Measurements from ENCODE around the gene DHRSX.
"Not testable (repeated sequence)": the region's sequence is repeated elsewhere in the genome, so short reads cannot be mapped to it uniquely, and the experiment has no call there.

DHRSX gene

DNA sequence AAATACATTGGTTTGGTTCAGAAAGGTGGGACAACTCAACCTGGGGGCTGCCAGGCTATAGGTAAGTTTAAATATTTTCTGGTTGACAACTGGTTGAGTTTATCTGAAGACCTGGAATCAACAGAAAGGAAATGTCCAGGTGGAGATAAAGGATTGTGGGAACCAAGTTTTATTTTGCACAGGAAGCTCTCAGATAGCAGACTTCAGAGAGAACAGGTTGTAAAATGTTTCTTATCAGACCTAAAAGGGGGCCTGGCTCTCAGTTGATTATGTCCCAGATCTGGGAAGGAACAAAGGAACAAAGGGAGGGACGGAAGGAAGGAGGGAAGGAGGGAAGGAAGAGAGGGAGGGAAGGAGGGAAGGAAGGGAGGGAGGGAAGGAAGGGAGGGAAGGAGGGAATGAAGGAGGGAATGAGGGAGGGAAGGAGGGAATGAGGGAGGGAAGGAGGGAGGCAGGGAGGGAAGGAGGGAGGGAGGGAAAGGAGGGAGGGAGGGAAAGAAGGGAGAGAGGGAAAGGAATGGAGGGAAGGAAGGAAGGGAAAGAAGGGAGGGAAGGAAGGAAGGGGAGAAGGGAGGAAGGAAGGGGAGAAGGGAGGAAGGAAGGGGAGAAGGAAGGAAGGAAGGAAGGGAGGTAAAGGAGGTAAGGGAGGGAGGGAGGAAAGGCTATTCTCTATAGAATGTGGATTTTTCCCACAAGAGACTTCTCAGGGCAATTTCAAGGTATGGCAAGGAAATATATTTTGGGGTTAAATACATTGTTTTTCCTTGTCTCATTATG lies 186.7 kb downstream of the DHRSX start:
- TF ChIP-seq TOX (CRISPR knock-in tag; IDR thresholded peaks at IDR 0.05; ENCODE audit: borderline replicate concordance) = no peak
- ATAC-seq = no peak

DNA sequence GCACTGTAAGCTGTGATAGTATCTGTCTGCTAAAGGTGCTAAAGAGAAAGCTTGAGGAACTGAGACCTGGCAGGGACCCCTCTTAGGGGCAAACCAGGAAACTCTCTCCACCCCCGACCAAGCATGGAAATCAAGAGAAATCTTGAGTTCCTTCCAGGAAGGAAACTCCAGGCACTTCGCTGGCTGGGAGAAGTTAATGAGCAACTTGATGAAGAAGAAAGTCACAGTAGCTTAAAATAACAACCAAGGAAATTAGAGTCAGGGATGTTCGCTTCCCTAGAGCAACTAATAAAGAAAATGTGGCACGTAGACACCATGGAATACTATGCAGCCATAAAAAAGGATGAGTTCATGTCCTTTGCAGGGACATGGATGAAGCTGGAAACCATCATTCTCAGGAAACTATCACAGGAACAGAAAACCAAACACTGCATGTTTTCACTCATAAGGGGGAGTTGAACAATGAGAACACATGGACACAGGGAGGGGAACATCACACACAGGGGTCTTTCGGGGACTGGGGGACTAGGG lies 188.7 kb downstream of the DHRSX start:
- not testable (repeated sequence) for ATAC-seq

DNA sequence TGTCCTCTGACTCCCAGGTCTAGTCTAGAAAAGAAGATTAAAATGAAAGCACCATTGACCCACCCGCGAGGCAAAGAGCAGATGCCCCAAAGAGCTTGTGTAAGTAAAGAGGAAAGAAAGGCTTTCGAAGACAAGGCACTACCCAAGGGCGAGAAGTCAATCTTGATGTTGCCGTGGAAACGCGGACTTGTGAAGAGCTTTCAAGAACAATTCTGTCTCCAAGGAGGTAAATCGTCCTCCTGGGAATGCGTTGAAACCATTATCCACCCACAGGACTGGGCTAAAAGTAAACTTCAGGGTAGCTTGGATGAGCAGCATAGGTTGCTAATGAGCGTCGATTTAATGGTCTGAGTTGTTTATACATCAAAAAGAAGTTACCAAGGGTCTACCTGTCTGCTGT lies 189.3 kb downstream of the DHRSX start:
- no peak for TF ChIP-seq ZNF565 (CRISPR knock-in tag; conservative IDR thresholded peaks at IDR 0.05; ENCODE audit: low read depth)
- ATAC-seq = no peak

DNA sequence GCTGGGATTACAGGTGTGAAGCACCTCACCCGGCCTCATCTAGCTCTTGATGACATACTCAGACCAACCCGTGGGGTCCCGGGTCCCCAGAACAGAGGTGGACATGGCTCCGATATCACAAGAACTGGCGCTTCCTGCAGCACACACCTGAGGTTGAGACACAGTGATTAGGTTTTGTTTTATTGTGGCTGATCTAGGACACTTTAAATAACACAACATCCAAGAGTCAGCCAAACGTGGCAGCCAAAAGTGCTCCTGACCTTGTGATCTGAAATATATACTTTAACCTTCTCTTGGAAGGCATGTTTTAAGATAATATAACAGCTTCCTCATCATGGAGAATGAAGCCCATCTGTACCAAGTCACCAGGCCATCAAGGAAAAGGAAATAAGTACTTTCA lies 198.9 kb downstream of the DHRSX start:
- no peak for TF ChIP-seq ARNTL (CRISPR knock-in tag; IDR thresholded peaks at IDR 0.05; ENCODE audit: borderline replicate concordance, low read depth)
- TF ChIP-seq ZFP30 (CRISPR knock-in tag; IDR thresholded peaks at IDR 0.05) = no peak
- TF ChIP-seq RARB (CRISPR knock-in tag; IDR thresholded peaks at IDR 0.05) = no peak
- no peak for TF ChIP-seq ZNF565 (CRISPR knock-in tag; conservative IDR thresholded peaks at IDR 0.05; ENCODE audit: low read depth)
- ATAC-seq = no peak

DNA sequence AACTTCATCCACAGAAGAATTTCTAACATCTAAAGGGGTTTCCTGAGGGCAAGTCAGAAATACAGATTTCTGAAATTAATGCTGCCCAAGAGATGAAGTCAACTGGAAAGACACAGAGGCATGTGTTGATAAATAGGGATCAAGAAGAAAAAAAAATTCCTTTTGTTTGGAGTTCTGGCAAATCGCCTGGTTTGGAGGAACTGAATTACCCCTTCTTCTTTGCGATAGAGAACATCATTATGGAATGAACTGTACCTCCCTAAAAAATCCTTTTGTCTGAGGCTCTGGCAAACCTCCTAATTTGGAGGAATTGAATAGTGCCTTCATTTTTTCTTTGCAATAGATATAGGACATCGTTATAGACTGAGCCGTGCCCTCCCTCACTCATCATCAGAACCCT lies 200.9 kb downstream of the DHRSX start:
- no peak for ATAC-seq
- TF ChIP-seq, protein P1, sequence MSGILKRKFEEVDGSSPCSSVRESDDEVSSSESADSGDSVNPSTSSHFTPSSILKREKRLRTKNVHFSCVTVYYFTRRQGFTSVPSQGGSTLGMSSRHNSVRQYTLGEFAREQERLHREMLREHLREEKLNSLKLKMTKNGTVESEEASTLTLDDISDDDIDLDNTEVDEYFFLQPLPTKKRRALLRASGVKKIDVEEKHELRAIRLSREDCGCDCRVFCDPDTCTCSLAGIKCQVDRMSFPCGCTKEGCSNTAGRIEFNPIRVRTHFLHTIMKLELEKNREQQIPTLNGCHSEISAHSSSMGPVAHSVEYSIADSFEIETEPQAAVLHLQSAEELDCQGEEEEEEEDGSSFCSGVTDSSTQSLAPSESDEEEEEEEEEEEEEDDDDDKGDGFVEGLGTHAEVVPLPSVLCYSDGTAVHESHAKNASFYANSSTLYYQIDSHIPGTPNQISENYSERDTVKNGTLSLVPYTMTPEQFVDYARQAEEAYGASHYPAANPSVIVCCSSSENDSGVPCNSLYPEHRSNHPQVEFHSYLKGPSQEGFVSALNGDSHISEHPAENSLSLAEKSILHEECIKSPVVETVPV (CRISPR knock-in tag; IDR thresholded peaks at IDR 0.05) = no peak
- TF ChIP-seq CSDC2 (CRISPR knock-in tag; IDR thresholded peaks at IDR 0.05) (no peak), TCF4 (CRISPR knock-in tag; IDR thresholded peaks at IDR 0.05; ENCODE audit: borderline replicate concordance) (no peak), RARB (CRISPR knock-in tag; IDR thresholded peaks at IDR 0.05) (no peak), ZNF565 (CRISPR knock-in tag; conservative IDR thresholded peaks at IDR 0.05; ENCODE audit: low read depth) (no peak), ISL1 (CRISPR knock-in tag; IDR thresholded peaks at IDR 0.05) (no peak), ZFP30 (CRISPR knock-in tag; IDR thresholded peaks at IDR 0.05) (no peak), BACH2 (CRISPR knock-in tag; IDR thresholded peaks at IDR 0.05; ENCODE audit: borderline replicate concordance) (no peak)
- TF ChIP-seq, protein P2, sequence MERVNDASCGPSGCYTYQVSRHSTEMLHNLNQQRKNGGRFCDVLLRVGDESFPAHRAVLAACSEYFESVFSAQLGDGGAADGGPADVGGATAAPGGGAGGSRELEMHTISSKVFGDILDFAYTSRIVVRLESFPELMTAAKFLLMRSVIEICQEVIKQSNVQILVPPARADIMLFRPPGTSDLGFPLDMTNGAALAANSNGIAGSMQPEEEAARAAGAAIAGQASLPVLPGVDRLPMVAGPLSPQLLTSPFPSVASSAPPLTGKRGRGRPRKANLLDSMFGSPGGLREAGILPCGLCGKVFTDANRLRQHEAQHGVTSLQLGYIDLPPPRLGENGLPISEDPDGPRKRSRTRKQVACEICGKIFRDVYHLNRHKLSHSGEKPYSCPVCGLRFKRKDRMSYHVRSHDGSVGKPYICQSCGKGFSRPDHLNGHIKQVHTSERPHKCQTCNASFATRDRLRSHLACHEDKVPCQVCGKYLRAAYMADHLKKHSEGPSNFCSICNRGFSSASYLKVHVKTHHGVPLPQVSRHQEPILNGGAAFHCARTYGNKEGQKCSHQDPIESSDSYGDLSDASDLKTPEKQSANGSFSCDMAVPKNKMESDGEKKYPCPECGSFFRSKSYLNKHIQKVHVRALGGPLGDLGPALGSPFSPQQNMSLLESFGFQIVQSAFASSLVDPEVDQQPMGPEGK (CRISPR knock-in tag; IDR thresholded peaks at IDR 0.05; ENCODE audit: borderline replicate concordance) = no peak
- TF ChIP-seq, protein P3, sequence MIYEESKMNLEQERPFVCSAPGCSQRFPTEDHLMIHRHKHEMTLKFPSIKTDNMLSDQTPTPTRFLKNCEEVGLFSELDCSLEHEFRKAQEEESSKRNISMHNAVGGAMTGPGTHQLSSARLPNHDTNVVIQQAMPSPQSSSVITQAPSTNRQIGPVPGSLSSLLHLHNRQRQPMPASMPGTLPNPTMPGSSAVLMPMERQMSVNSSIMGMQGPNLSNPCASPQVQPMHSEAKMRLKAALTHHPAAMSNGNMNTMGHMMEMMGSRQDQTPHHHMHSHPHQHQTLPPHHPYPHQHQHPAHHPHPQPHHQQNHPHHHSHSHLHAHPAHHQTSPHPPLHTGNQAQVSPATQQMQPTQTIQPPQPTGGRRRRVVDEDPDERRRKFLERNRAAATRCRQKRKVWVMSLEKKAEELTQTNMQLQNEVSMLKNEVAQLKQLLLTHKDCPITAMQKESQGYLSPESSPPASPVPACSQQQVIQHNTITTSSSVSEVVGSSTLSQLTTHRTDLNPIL (CRISPR knock-in tag; IDR thresholded peaks at IDR 0.05; ENCODE audit: low read depth) = no peak

DNA sequence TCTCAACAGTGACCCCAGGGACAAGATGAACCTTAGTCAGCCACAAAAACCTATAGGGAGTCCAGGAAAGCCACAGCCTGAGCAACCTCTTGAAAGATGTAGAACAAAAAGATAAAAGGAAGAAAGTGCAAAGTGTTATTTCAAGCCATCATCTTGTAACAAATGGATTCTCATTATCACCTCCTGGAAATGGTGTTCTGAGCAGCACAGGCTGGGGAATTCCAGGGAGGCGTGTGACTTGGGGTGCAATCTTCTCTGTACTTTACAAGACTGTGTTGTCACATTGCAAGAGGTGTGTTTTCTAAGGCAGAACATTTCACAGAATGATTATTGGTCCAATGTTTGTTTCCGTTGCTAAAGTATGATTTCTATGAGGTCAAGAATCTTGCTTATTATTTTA lies 214.0 kb downstream of the DHRSX start:
- no peak for ATAC-seq
- TF ChIP-seq, protein P4, sequence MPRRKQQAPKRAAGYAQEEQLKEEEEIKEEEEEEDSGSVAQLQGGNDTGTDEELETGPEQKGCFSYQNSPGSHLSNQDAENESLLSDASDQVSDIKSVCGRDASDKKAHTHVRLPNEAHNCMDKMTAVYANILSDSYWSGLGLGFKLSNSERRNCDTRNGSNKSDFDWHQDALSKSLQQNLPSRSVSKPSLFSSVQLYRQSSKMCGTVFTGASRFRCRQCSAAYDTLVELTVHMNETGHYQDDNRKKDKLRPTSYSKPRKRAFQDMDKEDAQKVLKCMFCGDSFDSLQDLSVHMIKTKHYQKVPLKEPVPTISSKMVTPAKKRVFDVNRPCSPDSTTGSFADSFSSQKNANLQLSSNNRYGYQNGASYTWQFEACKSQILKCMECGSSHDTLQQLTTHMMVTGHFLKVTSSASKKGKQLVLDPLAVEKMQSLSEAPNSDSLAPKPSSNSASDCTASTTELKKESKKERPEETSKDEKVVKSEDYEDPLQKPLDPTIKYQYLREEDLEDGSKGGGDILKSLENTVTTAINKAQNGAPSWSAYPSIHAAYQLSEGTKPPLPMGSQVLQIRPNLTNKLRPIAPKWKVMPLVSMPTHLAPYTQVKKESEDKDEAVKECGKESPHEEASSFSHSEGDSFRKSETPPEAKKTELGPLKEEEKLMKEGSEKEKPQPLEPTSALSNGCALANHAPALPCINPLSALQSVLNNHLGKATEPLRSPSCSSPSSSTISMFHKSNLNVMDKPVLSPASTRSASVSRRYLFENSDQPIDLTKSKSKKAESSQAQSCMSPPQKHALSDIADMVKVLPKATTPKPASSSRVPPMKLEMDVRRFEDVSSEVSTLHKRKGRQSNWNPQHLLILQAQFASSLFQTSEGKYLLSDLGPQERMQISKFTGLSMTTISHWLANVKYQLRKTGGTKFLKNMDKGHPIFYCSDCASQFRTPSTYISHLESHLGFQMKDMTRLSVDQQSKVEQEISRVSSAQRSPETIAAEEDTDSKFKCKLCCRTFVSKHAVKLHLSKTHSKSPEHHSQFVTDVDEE (CRISPR knock-in tag; IDR thresholded peaks at IDR 0.05) = no peak
- no peak for TF ChIP-seq ARNTL (CRISPR knock-in tag; IDR thresholded peaks at IDR 0.05; ENCODE audit: borderline replicate concordance, low read depth)

DNA sequence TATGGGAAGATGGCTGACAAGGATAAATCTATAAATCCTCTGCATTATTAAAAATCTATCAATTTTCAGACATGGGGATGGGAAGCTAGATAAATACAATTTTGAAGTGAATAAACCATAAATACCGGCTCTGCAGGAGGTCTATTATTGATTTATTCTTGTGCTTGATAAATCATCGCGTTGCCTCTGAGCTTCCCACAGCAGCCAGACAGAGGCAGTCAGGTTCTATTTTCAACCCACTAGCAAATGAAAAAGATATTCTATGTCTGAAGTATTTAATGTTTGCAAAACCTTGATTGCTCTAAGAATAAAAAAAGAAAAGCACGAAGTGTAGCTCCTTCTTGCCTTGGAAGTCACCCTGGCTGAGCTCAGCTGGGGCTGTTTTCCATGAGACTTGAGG lies 216.2 kb downstream of the DHRSX start:
- no peak for ATAC-seq
- TF ChIP-seq ZFP3 (CRISPR knock-in tag; IDR thresholded peaks at IDR 0.05) (no peak), ZC3H10 (CRISPR knock-in tag; IDR thresholded peaks at IDR 0.05) (no peak), ZFP30 (CRISPR knock-in tag; IDR thresholded peaks at IDR 0.05) (no peak)
- TF ChIP-seq, protein P1 (CRISPR knock-in tag; IDR thresholded peaks at IDR 0.05) = no peak

Measured in SK-N-SH treated with all-trans-retinoic acid at 6 μM for 48 hours (cell line).